ENCODE data around the gene ZC3H10.

DNA sequence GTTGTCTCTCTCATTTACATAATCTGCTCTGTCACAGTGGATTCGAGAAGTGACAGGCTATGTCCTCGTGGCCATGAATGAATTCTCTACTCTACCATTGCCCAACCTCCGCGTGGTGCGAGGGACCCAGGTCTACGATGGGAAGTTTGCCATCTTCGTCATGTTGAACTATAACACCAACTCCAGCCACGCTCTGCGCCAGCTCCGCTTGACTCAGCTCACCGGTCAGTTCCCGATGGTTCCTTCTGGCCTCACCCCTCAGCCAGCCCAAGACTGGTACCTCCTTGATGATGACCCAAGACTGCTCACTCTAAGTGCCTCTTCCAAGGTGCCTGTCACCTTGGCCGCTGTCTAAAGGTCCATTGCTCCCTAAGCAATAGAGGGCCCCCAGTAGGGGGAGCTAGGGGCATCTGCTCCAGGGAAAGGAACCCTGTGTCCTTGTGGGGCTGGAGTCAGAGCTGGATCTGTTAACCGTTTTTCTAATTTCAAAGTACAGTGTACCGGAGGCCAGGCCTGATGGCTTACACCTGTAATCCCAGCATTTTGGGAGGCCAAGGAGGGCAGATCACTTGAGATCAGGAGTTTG, 33.0 kb upstream of the ZC3H10 start:
- TF ChIP-seq POLR2AphosphoS5 (IDR thresholded peaks at IDR 0.05) = no peak
- TF ChIP-seq, protein P1, sequence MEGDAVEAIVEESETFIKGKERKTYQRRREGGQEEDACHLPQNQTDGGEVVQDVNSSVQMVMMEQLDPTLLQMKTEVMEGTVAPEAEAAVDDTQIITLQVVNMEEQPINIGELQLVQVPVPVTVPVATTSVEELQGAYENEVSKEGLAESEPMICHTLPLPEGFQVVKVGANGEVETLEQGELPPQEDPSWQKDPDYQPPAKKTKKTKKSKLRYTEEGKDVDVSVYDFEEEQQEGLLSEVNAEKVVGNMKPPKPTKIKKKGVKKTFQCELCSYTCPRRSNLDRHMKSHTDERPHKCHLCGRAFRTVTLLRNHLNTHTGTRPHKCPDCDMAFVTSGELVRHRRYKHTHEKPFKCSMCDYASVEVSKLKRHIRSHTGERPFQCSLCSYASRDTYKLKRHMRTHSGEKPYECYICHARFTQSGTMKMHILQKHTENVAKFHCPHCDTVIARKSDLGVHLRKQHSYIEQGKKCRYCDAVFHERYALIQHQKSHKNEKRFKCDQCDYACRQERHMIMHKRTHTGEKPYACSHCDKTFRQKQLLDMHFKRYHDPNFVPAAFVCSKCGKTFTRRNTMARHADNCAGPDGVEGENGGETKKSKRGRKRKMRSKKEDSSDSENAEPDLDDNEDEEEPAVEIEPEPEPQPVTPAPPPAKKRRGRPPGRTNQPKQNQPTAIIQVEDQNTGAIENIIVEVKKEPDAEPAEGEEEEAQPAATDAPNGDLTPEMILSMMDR (IDR thresholded peaks at IDR 0.05) = no peak

Measured in suprapubic skin (tissue), 3 donors.